ENCODE results near the gene SLIT1.

The SLIT1 gene

GRCh38 chr10:97004591-97004990 is 181.2 kb downstream of the SLIT1 start:
- no peaks in the 10 kb centered on the region for H3K9me3 ChIP-seq (ENCODE audit: low read depth, low read length)
- no peak overlapping the region for H3K9ac ChIP-seq (ENCODE audit: insufficient read length)
- H3K4me3 ChIP-seq: no peak overlapping the region
- no peak for TF ChIP-seq EZH2 (IDR thresholded peaks at IDR 0.05)
- TF ChIP-seq FOXP2 (optimal IDR thresholded peaks at IDR 0.05; ENCODE audit: control extremely low read depth, extremely low read length, insufficient read depth): no peak
- TF ChIP-seq POLR2AphosphoS5 (IDR thresholded peaks at IDR 0.05; ENCODE audit: borderline replicate concordance, low read depth, low read length): no peak
- no peak for DNase-seq (ENCODE audit: low read depth, low spot score)
- no peak overlapping the region for H3K27ac ChIP-seq
- no peaks in the 10 kb centered on the region for H3K36me3 ChIP-seq (ENCODE audit: insufficient read depth, low read length)

DNA sequence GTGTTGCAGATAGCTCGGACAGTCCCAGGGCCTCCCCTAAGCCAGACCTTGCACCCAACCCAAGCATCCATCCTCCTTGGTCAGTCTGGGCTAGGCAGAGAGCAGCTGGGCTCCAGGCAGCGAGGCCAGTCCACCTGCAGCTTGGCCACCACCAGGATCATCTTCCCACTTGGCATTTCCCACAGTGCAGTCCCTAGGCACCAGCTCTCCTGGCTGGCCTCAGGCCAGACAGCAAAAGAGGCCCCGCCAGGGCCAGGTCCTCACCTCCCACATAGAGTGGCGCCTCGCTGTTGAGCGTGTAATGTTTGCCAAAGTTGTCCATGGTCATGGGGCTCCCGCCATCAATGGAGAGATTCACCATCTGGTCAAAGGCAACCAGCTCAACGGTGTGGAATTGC is 182.0 kb downstream of the SLIT1 start:
- no peaks in the 10 kb centered on the region for H3K36me3 ChIP-seq (ENCODE audit: insufficient read depth, low read length)
- H3K4me3 ChIP-seq: no peak overlapping the region
- TF ChIP-seq FOXP2 (optimal IDR thresholded peaks at IDR 0.05; ENCODE audit: control extremely low read depth, extremely low read length, insufficient read depth) (no peak), EZH2 (IDR thresholded peaks at IDR 0.05) (no peak), POLR2AphosphoS5 (IDR thresholded peaks at IDR 0.05; ENCODE audit: borderline replicate concordance, low read depth, low read length) (no peak)
- H3K9me3 ChIP-seq (ENCODE audit: low read depth, low read length): no peaks in the 10 kb centered on the region
- no peak for DNase-seq (ENCODE audit: low read depth, low spot score)
- no peak overlapping the region for H3K27ac ChIP-seq
- no peak overlapping the region for H3K9ac ChIP-seq (ENCODE audit: insufficient read length)

GRCh38 chr10:97003151-97003803 is 182.5 kb downstream of the SLIT1 start:
- Histone ChIP-seq H3K4me3 (no peak overlapping the region), H3K9me3 (ENCODE audit: low read depth, low read length) (no peaks in the 10 kb centered on the region), H3K27ac (no peak overlapping the region), H3K36me3 (ENCODE audit: insufficient read depth, low read length) (no peaks in the 10 kb centered on the region), H3K9ac (ENCODE audit: insufficient read length) (no peak overlapping the region)
- TF ChIP-seq FOXP2 (optimal IDR thresholded peaks at IDR 0.05; ENCODE audit: control extremely low read depth, extremely low read length, insufficient read depth): no peak
- TF ChIP-seq EZH2 (IDR thresholded peaks at IDR 0.05): no peak
- TF ChIP-seq POLR2AphosphoS5 (IDR thresholded peaks at IDR 0.05; ENCODE audit: borderline replicate concordance, low read depth, low read length): no peak
- DNase-seq (ENCODE audit: low read depth, low spot score): no peak

- no peaks in the 10 kb centered on the region for H3K36me3 ChIP-seq (ENCODE audit: insufficient read depth, low read length)
- TF ChIP-seq FOXP2 (optimal IDR thresholded peaks at IDR 0.05; ENCODE audit: control extremely low read depth, extremely low read length, insufficient read depth): no peak
- no peak for TF ChIP-seq POLR2AphosphoS5 (IDR thresholded peaks at IDR 0.05; ENCODE audit: borderline replicate concordance, low read depth, low read length)
- TF ChIP-seq EZH2 (IDR thresholded peaks at IDR 0.05): no peak
- no peak for DNase-seq (ENCODE audit: low read depth, low spot score)
Observed at GRCh38 chr10:97002670-97003069, 183.1 kb downstream of the SLIT1 start.

GRCh38 chr10:97001183-97001991 is 184.4 kb downstream of the SLIT1 start:
- H3K9me3 ChIP-seq (ENCODE audit: low read depth, low read length): no peaks in the 10 kb centered on the region
- no peak for DNase-seq (ENCODE audit: low read depth, low spot score)
- no peak overlapping the region for H3K27ac ChIP-seq
- H3K36me3 ChIP-seq (ENCODE audit: insufficient read depth, low read length): no peaks in the 10 kb centered on the region
- H3K9ac ChIP-seq (ENCODE audit: insufficient read length): no peak overlapping the region
- no peak overlapping the region for H3K4me3 ChIP-seq
- TF ChIP-seq POLR2AphosphoS5 (IDR thresholded peaks at IDR 0.05; ENCODE audit: borderline replicate concordance, low read depth, low read length): no peak
- no peak for TF ChIP-seq EZH2 (IDR thresholded peaks at IDR 0.05)
- TF ChIP-seq FOXP2 (optimal IDR thresholded peaks at IDR 0.05; ENCODE audit: control extremely low read depth, extremely low read length, insufficient read depth): no peak

More at GRCh38 chr10:97002670-97003069, 183.1 kb downstream of the SLIT1 start:
- H3K9me3 ChIP-seq (ENCODE audit: low read depth, low read length): no peaks in the 10 kb centered on the region
- no peak overlapping the region for H3K9ac ChIP-seq (ENCODE audit: insufficient read length)
- H3K27ac ChIP-seq: no peak overlapping the region
- H3K4me3 ChIP-seq: no peak overlapping the region

GRCh38 chr10:97000487-97001182 is 185.1 kb downstream of the SLIT1 start:
- TF ChIP-seq POLR2AphosphoS5 (IDR thresholded peaks at IDR 0.05; ENCODE audit: borderline replicate concordance, low read depth, low read length) (no peak), EZH2 (IDR thresholded peaks at IDR 0.05) (no peak), FOXP2 (optimal IDR thresholded peaks at IDR 0.05; ENCODE audit: control extremely low read depth, extremely low read length, insufficient read depth) (no peak)
- Histone ChIP-seq H3K9me3 (ENCODE audit: low read depth, low read length) (no peaks in the 10 kb centered on the region), H3K9ac (ENCODE audit: insufficient read length) (no peak overlapping the region), H3K36me3 (ENCODE audit: insufficient read depth, low read length) (no peaks in the 10 kb centered on the region), H3K4me3 (no peak overlapping the region), H3K27ac (no peak overlapping the region)
- no peak for DNase-seq (ENCODE audit: low read depth, low spot score)

GRCh38 chr10:96999987-97000386 is 185.8 kb downstream of the SLIT1 start:
- Histone ChIP-seq H3K36me3 (ENCODE audit: insufficient read depth, low read length) (no peaks in the 10 kb centered on the region), H3K27ac (no peak overlapping the region)

GRCh38 chr10:96999337-96999736 is 186.4 kb downstream of the SLIT1 start:
- no peak overlapping the region for H3K27ac ChIP-seq
- H3K36me3 ChIP-seq (ENCODE audit: insufficient read depth, low read length): no peaks in the 10 kb centered on the region
- H3K9me3 ChIP-seq (ENCODE audit: low read depth, low read length): no peaks in the 10 kb centered on the region
- no peak for TF ChIP-seq FOXP2 (optimal IDR thresholded peaks at IDR 0.05; ENCODE audit: control extremely low read depth, extremely low read length, insufficient read depth)
- TF ChIP-seq POLR2AphosphoS5 (IDR thresholded peaks at IDR 0.05; ENCODE audit: borderline replicate concordance, low read depth, low read length): no peak
- no peak for TF ChIP-seq EZH2 (IDR thresholded peaks at IDR 0.05)
- no peak overlapping the region for H3K4me3 ChIP-seq
- no peak for DNase-seq (ENCODE audit: low read depth, low spot score)
- H3K9ac ChIP-seq (ENCODE audit: insufficient read length): no peak overlapping the region

More at GRCh38 chr10:96999987-97000386, 185.8 kb downstream of the SLIT1 start:
- Histone ChIP-seq H3K9me3 (ENCODE audit: low read depth, low read length) (no peaks in the 10 kb centered on the region), H3K4me3 (no peak overlapping the region), H3K9ac (ENCODE audit: insufficient read length) (no peak overlapping the region)
- DNase-seq (ENCODE audit: low read depth, low spot score): no peak
- TF ChIP-seq FOXP2 (optimal IDR thresholded peaks at IDR 0.05; ENCODE audit: control extremely low read depth, extremely low read length, insufficient read depth): no peak
- no peak for TF ChIP-seq POLR2AphosphoS5 (IDR thresholded peaks at IDR 0.05; ENCODE audit: borderline replicate concordance, low read depth, low read length)
- no peak for TF ChIP-seq EZH2 (IDR thresholded peaks at IDR 0.05)

Measured in SK-N-MC (cell line).